Omental fat pad (tissue), 4 donors: ENCODE data around the gene RALGDS. TPM values are rescaled to one million over a fixed set of nuclear protein-coding genes. Genes with fewer than 3 reads are reported as not detected.

Experiments used
- ATAC-seq: fragments of 150-250 bp; one replicate; pipeline ENCODE4 v1.9.1; 2016; ENCODE audit warnings: mild to moderate bottlenecking, moderate library complexity; ENCODE audit not compliant: low FRiP score
- DNase-seq: peaks from one replicate; pipeline ENCODE4 v3.0.0-alpha.2; 2019; ENCODE audit warnings: low spot score
- CTCF ChIP-seq, 3 donors: fragments of 450-650 bp; IDR thresholded peaks; one replicate each; pipeline ENCODE4 v1.5.1; 2016 to 2017; ENCODE audit warnings: antibody characterized with exemption in 3 of 3, mild to moderate bottlenecking in 3 of 3, moderate library complexity in 2 of 3
- total RNA-seq, 4 donors: library from RNA; depleted of rRNA; stranded (reverse); fragments of >200 nt; gene quantifications; one replicate each; pipeline ENCODE4 v1.1.0, GENCODE V29; 2016

The RALGDS gene
- total RNA-seq, 4 donors from 2014 or later, result 33.9 to 177 (median 68.9) TPM

GRCh38 chr9:133108794-133109641 lies 12.0 kb downstream of the RALGDS start:
- TF ChIP-seq CTCF (IDR thresholded peaks at IDR 0.05), result no peak
- DNase-seq (no peak), ATAC-seq (no peak)

DNA sequence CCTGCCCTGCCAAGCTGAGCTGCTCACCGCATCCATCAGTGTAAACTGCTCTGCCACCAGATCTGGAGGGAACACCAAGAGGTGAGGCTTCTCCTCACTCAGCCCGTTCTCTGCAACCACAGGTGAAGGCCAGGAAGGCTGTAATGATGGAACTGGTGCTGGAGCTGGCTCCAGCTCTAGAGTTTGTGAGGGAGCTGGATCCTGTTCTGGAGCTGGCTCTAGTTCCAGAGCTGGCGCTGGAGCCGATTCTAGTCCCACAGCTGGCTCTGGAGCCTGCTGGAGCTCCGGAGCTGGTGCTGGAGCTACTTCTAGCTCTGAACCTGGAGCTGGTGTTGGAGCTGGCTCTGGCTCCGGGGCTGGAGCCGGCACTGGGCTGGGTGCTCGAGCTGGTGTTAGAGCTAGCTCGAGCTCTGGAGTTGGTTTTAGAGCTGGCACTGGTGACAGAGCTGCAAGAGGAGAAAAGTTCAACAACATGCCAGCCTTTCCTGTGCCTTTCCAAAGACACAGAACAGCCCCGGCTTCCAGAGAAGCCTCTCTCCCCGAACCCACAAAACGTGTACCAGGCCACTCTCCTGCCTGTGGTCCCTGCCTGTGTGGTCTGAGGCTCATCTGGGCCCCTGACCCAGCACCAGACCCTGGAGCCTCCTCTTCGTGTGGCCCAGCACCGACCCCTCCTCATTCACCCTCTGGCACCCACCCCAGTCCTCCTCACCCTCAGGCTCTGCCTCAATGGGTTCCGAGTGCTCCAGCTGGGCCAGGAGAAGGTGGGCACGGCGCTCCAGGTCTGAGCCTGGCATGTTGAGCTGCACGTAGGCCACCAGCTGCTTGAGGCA lies 12.9 kb downstream of the RALGDS start:
- ATAC-seq, result no peak
- DNase-seq, result no peak
- no peak for TF ChIP-seq CTCF (IDR thresholded peaks at IDR 0.05)

DNA sequence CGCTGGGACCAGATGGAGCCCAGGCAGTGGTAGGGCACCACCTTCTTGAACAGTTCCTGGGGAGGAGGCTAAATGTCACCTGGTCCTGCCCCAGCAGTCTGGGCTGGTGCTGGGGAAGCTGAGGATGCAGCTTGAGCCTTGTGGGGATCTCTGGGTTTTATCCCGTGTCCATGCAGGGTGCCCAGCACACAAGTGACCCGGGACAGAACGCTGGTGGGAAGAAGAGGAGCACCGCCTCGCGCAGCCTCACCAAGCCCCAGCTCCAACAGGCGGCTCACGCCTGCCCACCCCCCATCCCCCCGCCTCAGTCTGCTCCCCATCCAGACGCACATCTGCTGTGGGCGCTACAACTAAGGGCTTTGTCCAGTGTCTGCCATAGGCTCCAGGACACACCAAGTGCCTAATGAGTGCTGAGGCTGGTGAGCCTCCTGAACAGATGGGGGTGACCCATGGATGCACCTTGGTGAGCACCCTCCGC lies 13.8 kb downstream of the RALGDS start:
- no peak for DNase-seq
- no peak for TF ChIP-seq CTCF (IDR thresholded peaks at IDR 0.05)
- no peak for ATAC-seq

- DNase-seq (no peak), ATAC-seq (no peak)
- no peak for TF ChIP-seq CTCF (IDR thresholded peaks at IDR 0.05)
Observed at GRCh38 chr9:133106511-133107244, 14.4 kb downstream of the RALGDS start.

DNA sequence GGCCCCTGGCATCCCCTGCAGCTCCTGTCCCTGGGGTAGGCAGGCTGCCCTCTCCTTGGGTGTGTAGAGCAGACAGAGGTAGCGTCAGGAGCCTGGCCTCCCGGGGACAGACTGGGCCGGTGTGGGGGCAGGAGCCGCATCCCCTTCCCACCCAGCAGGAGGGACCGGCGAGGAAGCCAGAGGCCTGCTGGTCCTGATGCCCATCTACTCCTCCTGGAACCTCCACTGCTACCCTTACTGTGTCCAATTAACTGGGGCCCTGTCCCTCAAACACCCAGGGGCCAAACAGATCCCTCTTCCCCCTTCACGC lies 15.6 kb downstream of the RALGDS start:
- ATAC-seq (no peak), DNase-seq (no peak)
- TF ChIP-seq CTCF (IDR thresholded peaks at IDR 0.05), result no peak

- DNase-seq (no peak), ATAC-seq (no peak)
- no peak for TF ChIP-seq CTCF (IDR thresholded peaks at IDR 0.05)
Observed at GRCh38 chr9:133104718-133105460, 16.2 kb downstream of the RALGDS start.
